Body of pancreas (tissue), 4 donors: ENCODE measurements around the gene D2HGDH. TPM values are rescaled to one million over a fixed set of nuclear protein-coding genes. Genes with fewer than 3 reads are reported as not detected.
A peak's percentile ranks its signal among the peaks of the same experiment; 100 is the strongest.

Experiments
- ATAC-seq: fragments of 150-250 bp; one replicate; pipeline ENCODE4 v1.9.1; 2016
- DNase-seq, 4 donors: peaks; one replicate each; pipeline ENCODE4 v3.0.0-alpha.2; 2019
- H3K27ac ChIP-seq, 4 donors: fragments of 200-600 bp; sonication (generic); 1 replicate in 3 of 4; 2 replicates in 1 of 4; pipeline versions ENCODE4 v1.5.1 to v1.6.1; 2016 to 2019; ENCODE audit warnings: mild to moderate bottlenecking in 1 of 4, mixed read lengths in 1 of 4, moderate library complexity in 1 of 4
- H3K27me3 ChIP-seq, 2 donors: fragments of 200-600 bp; sonication (generic); one replicate each; pipeline ENCODE4 v1.6.0; 2016; ENCODE audit warnings: mild to moderate bottlenecking in 1 of 2
- H3K36me3 ChIP-seq, 2 donors: fragments of 200-600 bp; sonication (generic); replicated peaks in 1 of 2; 2 replicates each; pipeline ENCODE4 v1.5.1; 2016; ENCODE audit warnings: low read depth in 2 of 2; ENCODE audit not compliant: insufficient read depth in 1 of 2
- H3K4me1 ChIP-seq: fragments of 200-600 bp; sonication (generic); one replicate; pipeline ENCODE4 v1.6.0; 2016
- H3K4me3 ChIP-seq, 2 donors: fragments of 200-600 bp; sonication (generic); 1 replicate in 1 of 2; 2 replicates in 1 of 2; pipeline ENCODE4 v1.5.1; 2016 to 2019
- H3K9me3 ChIP-seq, 3 donors: fragments of 200-600 bp; sonication (generic); 1 replicate in 2 of 3; 2 replicates in 1 of 3; pipeline ENCODE4 v1.5.1; 2016
- CTCF ChIP-seq, 7 experiments: fragments of 450-650 bp in 4 of 7; fragments of 200-600 bp in 3 of 7; sonication (generic) in 3 of 7; IDR thresholded peaks; one replicate each; pipeline ENCODE4 v1.5.1; 2016 to 2019; ENCODE audit warnings: antibody characterized with exemption in 7 of 7
- POLR2A ChIP-seq, 3 donors: fragments of 450-650 bp; IDR thresholded peaks; one replicate each; pipeline ENCODE4 v1.6.1; 2016; ENCODE audit warnings: antibody characterized with exemption in 3 of 3, mild to moderate bottlenecking in 2 of 3
- WGBS, 2 donors: methylation state at CpG; one replicate each; pipeline ENCODE4 v1.1.5; 2017; 5-methylcytosine and 5-hydroxymethylcytosine counted together
- intact Hi-C: fragments of 100-400 bp; cut with DNase I; formaldehyde crosslinking; loops from one replicate; pipeline ENCODE4 v1.15.1; 2023
- total RNA-seq, 2 donors: library from RNA; depleted of rRNA; stranded (reverse); fragments of >200 nt; gene quantifications; one replicate each; pipeline ENCODE4 v1.1.0, GENCODE V29; 2016

The D2HGDH gene
- total RNA-seq, 2 donors from 2014 or later, result 27.0 to 42.5 TPM

GRCh38 chr2:241801611-241802420, 67.4 kb downstream of the D2HGDH start:
- H3K27me3 ChIP-seq, result peaks cover 0 to 18% of the 10 kb centered on the region in 2 donors
- WGBS, 2 donors, result 63 to 75% methylated on average over 34 to 36 of the region's 44 CpGs
- no peak for ATAC-seq

GRCh38 chr2:241802421-241803318, 68.2 kb downstream of the D2HGDH start:
- ATAC-seq (no peak), DNase-seq (peak in 1 of 4 donors; percentile 8)
- H3K27me3 ChIP-seq, result peaks cover 0 to 18% of the 10 kb centered on the region in 2 donors
- no peaks in the 10 kb centered on the region for H3K9me3 ChIP-seq
- intact Hi-C loops, result no loop called here
- H3K4me1 ChIP-seq, result peaks cover 20% of the 10 kb centered on the region
- H3K4me3 ChIP-seq, result no peak overlapping the region
- H3K27ac ChIP-seq, result no peak overlapping the region
- H3K36me3 ChIP-seq, result no peaks in the 10 kb centered on the region
- TF ChIP-seq POLR2A (IDR thresholded peaks at IDR 0.05) (no peak), CTCF (IDR thresholded peaks at IDR 0.05) (no peak)
- WGBS, 2 donors, result 43 to 68% methylated on average over 12 to 29 of the region's 32 CpGs

More at GRCh38 chr2:241801611-241802420, 67.4 kb downstream of the D2HGDH start:
- Histone ChIP-seq H3K9me3 (no peaks in the 10 kb centered on the region), H3K36me3 (no peaks in the 10 kb centered on the region), H3K4me1 (peaks cover 20% of the 10 kb centered on the region), H3K4me3 (no peak overlapping the region), H3K27ac (no peak overlapping the region)
- peak in 2 of 4 donors; percentile 6 to 9 for DNase-seq
- intact Hi-C loops, result no loop called here
- TF ChIP-seq POLR2A (IDR thresholded peaks at IDR 0.05), result no peak
- no peak for TF ChIP-seq CTCF (IDR thresholded peaks at IDR 0.05)

- intact Hi-C loops, result no loop called here
- peak in 3 of 4 donors; percentile 46 to 57 (median 55) for DNase-seq
- 2 to 20% methylated on average over 3 to 82 of the region's 109 CpGs for WGBS, 2 donors
- H3K36me3 ChIP-seq, result no peaks in the 10 kb centered on the region
- H3K27me3 ChIP-seq, result peaks cover 0 to 18% of the 10 kb centered on the region in 2 donors
- peaks cover 20% of the 10 kb centered on the region for H3K4me1 ChIP-seq
- H3K9me3 ChIP-seq, result no peaks in the 10 kb centered on the region
- no peak overlapping the region for H3K4me3 ChIP-seq
- TF ChIP-seq POLR2A (IDR thresholded peaks at IDR 0.05), result no peak
- TF ChIP-seq CTCF (IDR thresholded peaks at IDR 0.05), result no peak
- ATAC-seq, result peak; percentile 57
- no peak overlapping the region for H3K27ac ChIP-seq
These were observed 69.2 kb downstream of the D2HGDH start for GRCh38 chr2:241803387-241804325.
